Stimulated activated CD4-positive, alpha-beta T cell treated with anti-CD3 and anti-CD28 coated beads, Interleukin-4, amount 100 ng/mL, for 48 hours (primary cell): ENCODE data around the gene MCC.

Source experiments
- DNase-seq, 2 donors: peaks; one replicate each; pipeline ENCODE4 v3.0.0-alpha.2; 2020; ENCODE audit warnings: low read depth in 2 of 2

Gene MCC

GRCh38 chr5:113271015-113271414 is 217.2 kb downstream of the MCC start:
- DNase-seq = no peak

DNA sequence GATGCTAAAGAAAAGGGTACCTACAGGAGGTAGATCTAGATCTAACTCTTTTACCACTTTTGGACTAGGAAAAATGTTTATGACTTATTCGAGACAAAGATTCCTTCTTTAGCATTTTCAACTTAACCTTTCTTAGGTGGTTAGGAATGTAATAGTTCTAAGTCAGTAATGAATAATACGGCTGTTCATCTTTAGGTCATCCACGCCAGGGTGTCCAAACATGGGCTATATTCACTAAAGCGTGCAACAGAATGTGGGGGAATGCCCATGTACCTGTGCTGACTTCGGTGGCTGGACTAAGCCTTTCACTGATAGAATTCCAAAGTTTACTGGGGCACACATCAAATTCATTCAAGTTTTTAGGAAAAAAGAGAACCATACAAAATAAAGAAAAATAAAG is 218.2 kb downstream of the MCC start:
- no peak for DNase-seq

- no peak for DNase-seq
Measured at GRCh38 chr5:113269023-113269997, 218.9 kb downstream of the MCC start.

- DNase-seq = no peak
Measured at GRCh38 chr5:113268232-113268631, 220.0 kb downstream of the MCC start.

DNA sequence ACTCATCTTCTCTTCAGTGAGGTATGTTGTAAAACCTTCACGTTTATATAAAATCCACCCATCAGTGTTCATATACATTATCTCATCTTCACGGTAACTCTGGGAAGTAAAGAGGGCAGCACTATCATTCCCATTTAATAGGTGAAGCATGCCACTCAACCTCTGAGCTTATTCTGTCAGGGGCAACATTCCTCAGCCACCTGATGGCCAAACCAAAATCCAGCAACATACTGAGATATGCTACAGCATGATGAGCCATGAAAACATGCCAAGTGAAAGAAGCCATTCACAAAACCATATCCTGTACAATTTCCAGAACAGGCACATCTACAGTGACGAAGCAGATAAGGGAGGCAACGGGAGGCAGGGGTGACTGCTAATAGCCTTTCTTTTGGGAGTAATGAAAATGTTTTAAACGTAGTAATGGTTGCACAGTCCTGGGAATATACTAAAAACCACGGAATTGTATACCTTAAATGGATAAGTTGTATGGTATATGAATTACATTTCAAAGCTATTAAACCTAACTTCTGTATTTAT is 220.8 kb downstream of the MCC start:
- no peak for DNase-seq

- DNase-seq = no peak
Measured at GRCh38 chr5:113266913-113267227, 221.4 kb downstream of the MCC start.

GRCh38 chr5:113266227-113266912 is 221.9 kb downstream of the MCC start:
- DNase-seq = no peak

- DNase-seq = no peak
Measured at GRCh38 chr5:113265190-113265589, 223.1 kb downstream of the MCC start.

- DNase-seq = no peak
Measured at GRCh38 chr5:113264046-113264445, 224.2 kb downstream of the MCC start.

GRCh38 chr5:113263545-113263944 is 224.7 kb downstream of the MCC start:
- no peak for DNase-seq

DNA sequence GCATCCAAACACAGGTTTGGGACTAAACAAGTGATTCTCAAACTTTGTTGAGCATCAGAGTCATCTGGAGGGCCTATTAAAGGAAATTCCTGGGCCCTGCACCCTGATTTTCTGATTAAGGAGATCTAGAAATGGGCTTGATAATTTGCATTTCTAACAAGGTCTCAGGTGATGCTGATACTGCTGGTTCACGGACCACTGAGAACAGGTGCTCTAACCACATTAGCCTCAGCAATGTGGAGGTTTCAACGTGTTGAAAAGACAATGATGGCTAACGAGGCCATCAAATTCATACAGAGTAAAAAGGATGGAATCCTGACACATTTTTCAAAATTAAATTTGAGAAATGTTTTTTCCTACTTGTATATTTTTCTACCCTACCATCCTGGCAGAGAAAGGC is 225.6 kb downstream of the MCC start:
- no peak for DNase-seq

GRCh38 chr5:113259034-113259433 is 229.2 kb downstream of the MCC start:
- DNase-seq = no peak

DNA sequence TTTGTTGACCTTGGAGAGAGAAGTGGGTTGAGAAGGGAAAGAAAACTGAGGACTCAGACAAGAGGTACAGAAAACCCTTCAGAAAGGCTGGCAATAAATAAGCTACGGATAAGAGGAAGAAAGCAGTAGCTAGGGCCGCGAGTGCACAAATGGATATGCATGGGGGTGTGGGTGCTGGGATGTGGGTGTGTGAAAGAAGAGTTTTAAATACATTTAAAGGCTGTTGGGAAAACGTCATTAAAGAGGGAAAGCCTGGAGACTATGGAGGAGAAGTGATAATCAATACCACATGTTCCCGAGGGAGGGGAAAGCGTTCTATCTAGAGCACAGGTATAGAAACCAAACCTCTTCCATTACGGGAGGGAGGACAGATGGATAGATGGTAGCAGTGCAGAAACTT is 230.7 kb downstream of the MCC start:
- DNase-seq = no peak

DNA sequence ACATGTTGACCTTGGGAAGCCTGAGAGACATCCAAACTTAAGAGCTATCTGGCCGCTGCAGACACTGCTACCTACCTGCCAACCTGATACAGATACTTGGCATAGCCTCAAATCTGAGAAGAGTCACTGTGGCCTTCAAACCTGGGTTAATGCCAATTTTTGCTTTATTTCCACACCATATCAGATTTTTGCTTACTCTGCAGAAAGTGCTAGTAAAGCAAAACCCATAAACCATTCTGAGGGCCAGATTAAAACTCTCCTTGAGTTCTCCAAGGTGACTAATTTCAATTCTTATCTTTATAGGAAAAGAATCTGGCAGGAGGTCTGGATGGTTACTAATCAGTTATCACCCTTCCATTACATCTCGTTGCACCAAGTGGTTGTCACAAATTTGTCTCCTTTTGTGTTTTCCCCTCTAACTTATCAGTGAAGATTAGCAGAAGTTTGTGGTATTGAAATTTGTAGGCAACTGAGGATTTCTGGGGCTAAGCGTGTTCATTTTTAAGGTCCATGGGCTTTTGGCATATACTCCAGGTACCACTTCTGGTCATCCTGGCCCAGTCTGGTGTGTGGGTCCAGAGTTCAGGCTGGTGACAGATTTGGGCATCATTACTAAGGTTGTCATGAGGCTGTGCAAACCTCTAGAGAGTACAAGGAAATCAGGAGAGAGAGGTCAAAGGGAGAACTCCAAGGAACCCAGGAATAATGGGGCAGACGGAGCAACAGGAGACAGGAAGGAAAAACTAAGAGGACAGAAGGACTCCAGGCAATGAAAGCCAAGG is 231.4 kb downstream of the MCC start:
- no peak for DNase-seq

- DNase-seq = no peak
Measured at GRCh38 chr5:113255579-113256386, 232.5 kb downstream of the MCC start.

- DNase-seq = no peak
Measured at GRCh38 chr5:113255105-113255504, 233.1 kb downstream of the MCC start.

GRCh38 chr5:113253037-113253436 is 235.2 kb downstream of the MCC start:
- no peak for DNase-seq

DNA sequence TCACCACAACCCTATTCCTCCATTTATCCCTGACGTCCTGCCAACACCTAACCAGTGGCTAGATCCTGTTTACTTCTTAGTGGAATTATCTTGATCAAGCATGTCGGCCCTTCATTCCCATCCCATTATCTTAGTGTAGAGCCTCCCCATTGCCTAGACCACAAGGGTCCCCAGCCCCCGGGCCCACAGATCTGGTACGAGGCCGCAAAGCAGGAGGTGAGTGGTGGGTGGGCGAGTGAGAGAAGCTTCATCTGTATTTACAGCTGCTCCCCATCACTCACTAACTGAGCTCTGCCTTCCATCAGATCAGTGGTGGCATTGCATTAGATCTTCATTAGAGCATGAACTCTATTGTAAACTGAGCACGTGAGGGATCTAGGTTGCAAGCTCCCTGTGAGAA is 236.2 kb downstream of the MCC start:
- DNase-seq = no peak

DNA sequence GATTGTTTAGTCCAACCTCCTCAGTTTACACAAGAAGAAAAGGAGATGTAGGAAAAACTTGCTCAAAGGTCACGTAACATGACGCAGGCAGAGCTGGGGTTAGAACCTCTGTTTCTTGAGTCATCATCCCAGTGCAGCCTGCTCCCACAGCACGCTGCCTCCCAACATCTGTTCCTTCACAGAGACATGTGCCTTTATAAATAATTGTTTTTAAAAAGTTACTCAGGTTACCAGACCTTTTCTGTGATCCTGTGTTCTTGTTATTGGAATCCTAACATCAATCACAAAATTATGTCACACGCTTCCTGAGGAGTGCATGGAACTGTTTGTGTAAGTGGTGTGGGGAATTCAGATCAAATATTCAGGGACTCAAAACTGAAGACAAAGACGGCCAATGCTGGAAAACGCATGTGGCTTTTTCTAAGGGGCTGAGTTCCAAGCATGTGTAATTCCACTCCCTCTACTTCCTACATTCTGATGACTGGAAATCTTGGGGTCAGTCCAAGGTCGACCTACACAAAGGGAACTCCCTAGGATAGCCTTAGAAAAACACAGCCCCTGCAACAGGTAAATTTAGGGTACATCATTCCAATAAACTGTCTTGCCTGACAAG is 237.8 kb downstream of the MCC start:
- no peak for DNase-seq

DNA sequence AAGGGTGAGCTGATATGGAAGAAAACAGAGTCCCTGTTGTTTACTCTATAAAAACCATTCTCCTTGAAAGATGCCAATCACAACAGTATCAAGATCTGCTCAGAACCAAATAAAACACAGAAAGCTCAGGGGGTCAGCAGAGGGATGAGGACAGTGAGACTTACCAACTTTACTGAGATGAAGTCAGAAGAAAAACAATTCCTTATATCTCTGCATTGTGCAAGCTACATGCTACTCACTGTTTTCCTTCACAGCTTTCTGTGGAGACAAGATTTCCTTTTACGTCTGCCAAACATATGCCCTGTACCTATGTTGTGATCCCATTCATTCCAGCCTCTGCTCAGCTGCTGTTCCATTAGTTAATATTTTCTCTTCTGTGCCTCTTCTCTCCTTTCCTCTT is 239.0 kb downstream of the MCC start:
- DNase-seq = no peak

DNA sequence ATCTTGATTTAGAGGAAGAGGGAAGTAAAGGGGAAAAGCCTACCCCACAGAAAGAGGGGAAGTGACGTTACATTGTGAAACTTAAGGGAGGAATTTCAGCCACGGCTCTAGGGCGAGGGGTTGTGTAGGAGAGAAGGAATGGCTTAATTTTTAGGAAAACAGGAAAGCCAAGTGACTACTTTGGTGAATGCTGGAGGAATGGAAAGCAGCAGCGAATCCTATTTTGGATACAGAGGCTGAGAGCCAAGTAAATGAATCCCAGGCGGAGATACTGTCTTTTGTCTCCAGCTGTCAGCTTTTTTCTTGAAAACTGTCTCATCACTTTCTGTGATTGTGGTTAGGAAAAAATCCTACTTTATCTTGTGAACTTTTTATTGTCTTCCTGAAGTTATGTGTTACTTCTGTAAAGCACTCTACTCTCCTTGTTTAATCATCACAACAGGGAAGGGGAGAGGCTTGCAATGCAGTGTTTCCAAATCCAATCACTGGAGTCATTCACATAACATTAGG is 241.8 kb downstream of the MCC start:
- no peak for DNase-seq
